Thymus (tissue), 11 donors: ENCODE results near the gene HACD3. TPM values are rescaled to one million over a fixed set of nuclear protein-coding genes. Genes with fewer than 3 reads are reported as not detected.

Source experiments
- DNase-seq, 9 donors: peaks; one replicate each; pipeline ENCODE4 v3.0.0-alpha.2; 2013; ENCODE audit warnings: low spot score in 9 of 9, low read depth in 6 of 9, missing footprints in 1 of 9
- H3K27ac ChIP-seq, 2 donors: one replicate each; pipeline ENCODE4 v1.5.1; 2013; ENCODE audit warnings: control low read depth in 1 of 2, low read depth in 1 of 2, low read length in 1 of 2, mild to moderate bottlenecking in 1 of 2, moderate library complexity in 1 of 2
- H3K27me3 ChIP-seq, 2 donors: one replicate each; pipeline ENCODE4 v1.5.1; 2013; ENCODE audit warnings: low read length in 1 of 2; ENCODE audit not compliant: control insufficient read depth in 2 of 2, insufficient read depth in 1 of 2
- H3K36me3 ChIP-seq, 2 donors: one replicate each; pipeline ENCODE4 v1.5.1; 2013; ENCODE audit warnings: low read length in 1 of 2, mild to moderate bottlenecking in 1 of 2, moderate library complexity in 1 of 2; ENCODE audit not compliant: control insufficient read depth in 2 of 2, insufficient read depth in 2 of 2
- H3K4me1 ChIP-seq, 2 donors: one replicate each; pipeline ENCODE4 v1.5.1; 2013; ENCODE audit warnings: low read length in 2 of 2; ENCODE audit not compliant: control insufficient read depth in 2 of 2, insufficient read depth in 2 of 2
- H3K4me3 ChIP-seq, 2 donors: one replicate each; pipeline ENCODE4 v1.5.1; 2013; ENCODE audit warnings: low read length in 2 of 2, control low read depth in 1 of 2, mild to moderate bottlenecking in 1 of 2
- H3K9me3 ChIP-seq, 2 donors: one replicate each; pipeline ENCODE4 v1.5.1; 2013; ENCODE audit warnings: low read length in 1 of 2, mild to moderate bottlenecking in 1 of 2; ENCODE audit not compliant: control insufficient read depth in 2 of 2, insufficient read depth in 1 of 2
- WGBS: extraction: QIAGEN DNeasy Blood & Tissue Kit; methylation state at CpG from one replicate; pipeline ENCODE4 v1.1.7; 2013; 5-methylcytosine and 5-hydroxymethylcytosine counted together
- polyA plus RNA-seq: library from polyadenylated mRNA; stranded (reverse); fragments of 200-250 nt; gene quantifications from one replicate; pipeline ENCODE4 v1.2.3, GENCODE V29; 2013
- total RNA-seq: library from RNA; stranded (reverse); fragments of 120-200 nt; gene quantifications from one replicate; pipeline ENCODE4 v1.2.4, GENCODE V29; 2013
- donor health status: healthy.

HACD3 gene
- total and polyA plus RNA-seq, 2 donors = 20.2 to 47.7 TPM

- Histone ChIP-seq H3K27ac (no peak overlapping the region), H3K9me3 (no peaks in the 10 kb centered on the region), H3K4me3 (no peak overlapping the region), H3K4me1 (no peaks in the 10 kb centered on the region), H3K36me3 (no peaks in the 10 kb centered on the region), H3K27me3 (no peaks in the 10 kb centered on the region)
- 95% methylated on average over 5 of the region's 5 CpGs for WGBS
- no peak for DNase-seq
Observed at GRCh38 chr15:65619626-65620290, 89.5 kb downstream of the HACD3 start.

- no peak for DNase-seq
- Histone ChIP-seq H3K36me3 (no peaks in the 10 kb centered on the region), H3K27ac (no peak overlapping the region), H3K4me3 (no peak overlapping the region), H3K27me3 (no peaks in the 10 kb centered on the region), H3K9me3 (no peaks in the 10 kb centered on the region), H3K4me1 (no peaks in the 10 kb centered on the region)
- WGBS = 97% methylated on average over 2 of the region's 2 CpGs
Observed at GRCh38 chr15:65620833-65621232, 90.6 kb downstream of the HACD3 start.

GRCh38 chr15:65621638-65622037, 91.4 kb downstream of the HACD3 start, which contains the start of gene SLC24A1:
Gene SLC24A1 (plus strand): TSS chr15:65621938. CDS start chr15:65624081, 2,143 bp downstream.
- H3K27me3 ChIP-seq = no peaks in the 10 kb centered on the region
- H3K27ac ChIP-seq = no peak within 1 kb of the TSS
- WGBS = 99% methylated on average over 6 of the region's 6 CpGs
- no peaks in the 10 kb centered on the region for H3K4me1 ChIP-seq
- DNase-seq = no peak
- no peaks in the 10 kb centered on the region for H3K36me3 ChIP-seq
- no peak within 1 kb of the TSS for H3K4me3 ChIP-seq
- no peaks in the 10 kb centered on the region for H3K9me3 ChIP-seq

GRCh38 chr15:65623103-65623502, 92.8 kb downstream of the HACD3 start:
- Histone ChIP-seq H3K27ac (no peak overlapping the region), H3K4me1 (no peaks in the 10 kb centered on the region), H3K27me3 (no peaks in the 10 kb centered on the region), H3K4me3 (no peak overlapping the region), H3K9me3 (no peaks in the 10 kb centered on the region), H3K36me3 (no peaks in the 10 kb centered on the region)
- no peak for DNase-seq

GRCh38 chr15:65626856-65627255, 96.6 kb downstream of the HACD3 start:
- 91% methylated on average over 4 of the region's 4 CpGs for WGBS
- DNase-seq = no peak
- Histone ChIP-seq H3K4me1 (no peaks in the 10 kb centered on the region), H3K36me3 (no peaks in the 10 kb centered on the region), H3K4me3 (no peak overlapping the region), H3K27me3 (no peaks in the 10 kb centered on the region), H3K9me3 (no peaks in the 10 kb centered on the region), H3K27ac (no peak overlapping the region)

Other genes starting within 250 kb of the HACD3 start
- 7.9 TPM for gene PARP16, start 243.6 kb upstream of the HACD3 start, total RNA-seq
- gene PARP16, start 243.6 kb upstream of the HACD3 start, polyA plus RNA-seq = 12.7 TPM
- gene RNU5A-1, start 234.4 kb upstream of the HACD3 start, total RNA-seq = 1,133 TPM
- gene RNU5A-1, start 234.4 kb upstream of the HACD3 start, polyA plus RNA-seq = not detected
- 2,123 TPM for gene RNU5B-1, start 225.8 kb upstream of the HACD3 start, total RNA-seq
- gene RNU5B-1, start 225.8 kb upstream of the HACD3 start, polyA plus RNA-seq = not detected
- 1.4 TPM for gene IGDCC3, start 152.5 kb upstream of the HACD3 start, total RNA-seq
- 0.50 TPM for gene IGDCC3, start 152.5 kb upstream of the HACD3 start, polyA plus RNA-seq
- gene IGDCC4, start 107.5 kb upstream of the HACD3 start, total RNA-seq = 1.7 TPM
- 1.1 TPM for gene IGDCC4, start 107.5 kb upstream of the HACD3 start, polyA plus RNA-seq
- gene DPP8, start 12.8 kb upstream of the HACD3 start, total RNA-seq = 21.8 TPM
- 12.5 TPM for gene DPP8, start 12.8 kb upstream of the HACD3 start, polyA plus RNA-seq
- 29.5 TPM for gene INTS14, start 80.7 kb downstream of the HACD3 start, total RNA-seq
- gene INTS14, start 80.7 kb downstream of the HACD3 start, polyA plus RNA-seq = 31.8 TPM
- 3.6 TPM for gene SLC24A1, start 91.5 kb downstream of the HACD3 start, total RNA-seq
- 5.2 TPM for gene SLC24A1, start 91.5 kb downstream of the HACD3 start, polyA plus RNA-seq